ENCODE measurements around the gene LILRB2.
"Not testable (repeated sequence)": the region's sequence is repeated elsewhere in the genome, so short reads cannot be mapped to it uniquely, and the experiment has no call there.

LILRB2 gene

GRCh38 chr19:54281007-54281728 is at the start of gene LILRB2:
Gene LILRB2, minus strand, starts transcription at chr19:54281110. Its CDS starts 614 bp downstream, at chr19:54280496.
- DNase-seq = peak; percentile 56

- DNase-seq = no peak
Measured at GRCh38 chr19:54329476-54330165, 48.7 kb upstream of the LILRB2 start.

GRCh38 chr19:54328781-54329180 is 47.9 kb upstream of the LILRB2 start:
- not testable (repeated sequence) for DNase-seq

GRCh38 chr19:54325631-54326030 is 44.7 kb upstream of the LILRB2 start:
- no peak for DNase-seq

GRCh38 chr19:54325194-54325621 is 44.3 kb upstream of the LILRB2 start:
- peak; percentile 2 for DNase-seq

GRCh38 chr19:54324071-54324470 is 43.2 kb upstream of the LILRB2 start:
- DNase-seq = no peak

GRCh38 chr19:54322934-54323333 is 42.0 kb upstream of the LILRB2 start:
- DNase-seq = not testable (repeated sequence)

GRCh38 chr19:54322295-54322694 is 41.4 kb upstream of the LILRB2 start:
- not testable (repeated sequence) for DNase-seq

GRCh38 chr19:54319892-54320670 is 39.2 kb upstream of the LILRB2 start:
- no peak for DNase-seq

- peak; percentile 4 for DNase-seq
Measured at GRCh38 chr19:54319049-54319448, 38.1 kb upstream of the LILRB2 start.

- DNase-seq = no peak
Measured at GRCh38 chr19:54317965-54318240, 37.0 kb upstream of the LILRB2 start.

- peak; percentile 11 for DNase-seq
Measured at GRCh38 chr19:54317108-54317964, 36.4 kb upstream of the LILRB2 start.

- DNase-seq = no peak
Measured at GRCh38 chr19:54316746-54317107, 35.8 kb upstream of the LILRB2 start.

- no peak for DNase-seq
Measured at GRCh38 chr19:54315956-54316355, 35.0 kb upstream of the LILRB2 start.

GRCh38 chr19:54312436-54313377 is 31.8 kb upstream of the LILRB2 start, which contains the start of gene LILRA5:
Gene LILRA5, minus strand, starts transcription at chr19:54313166. Its CDS starts 147 bp downstream, at chr19:54313019.
- DNase-seq = no peak

- no peak for DNase-seq
Measured at GRCh38 chr19:54312011-54312410, 31.1 kb upstream of the LILRB2 start.

- DNase-seq = no peak
Measured at GRCh38 chr19:54311486-54311885, 30.6 kb upstream of the LILRB2 start.

- DNase-seq = no peak
Measured at GRCh38 chr19:54310543-54310942, 29.6 kb upstream of the LILRB2 start.

- no peak for DNase-seq
Measured at GRCh38 chr19:54309811-54310210, 28.9 kb upstream of the LILRB2 start.

- no peak for DNase-seq
Measured at GRCh38 chr19:54307389-54308020, 26.6 kb upstream of the LILRB2 start.

GRCh38 chr19:54305141-54305540 is 24.2 kb upstream of the LILRB2 start:
- DNase-seq = no peak

Data from GF-D8 (cell line).